ENCODE measurements around the gene TYSND1.

TYSND1 gene

GRCh38 chr10:70096705-70097420 lies 49.6 kb downstream of the TYSND1 start:
- Histone ChIP-seq H3K9ac (ENCODE audit: low read depth, low read length, poor library complexity) (no peak overlapping the region), H2BK15ac (ENCODE audit: low read length) (no peak overlapping the region), H3K27me3 (ENCODE audit: control insufficient read depth in 3 of 3, insufficient read depth in 3 of 3, low read depth in 1 of 3, low read length in 3 of 3) (no peaks in the 10 kb centered on the region), H2BK12ac (ENCODE audit: low read length) (no peak overlapping the region), H3K4me3 (ENCODE audit: low read length in 2 of 2) (no peak overlapping the region), H3K14ac (ENCODE audit: low read length) (no peak overlapping the region), H3K36me3 (replicated peaks in 1 of 2; ENCODE audit: control insufficient read depth in 2 of 2, insufficient read depth in 2 of 2, low read length in 2 of 2) (peaks cover 53 to 98% of the 10 kb centered on the region in 2 donors), H2AK5ac (ENCODE audit: low read depth, low read length) (no peak overlapping the region), H3K79me1 (ENCODE audit: low read depth, low read length) (no peaks in the 10 kb centered on the region), H3K23ac (ENCODE audit: low read depth, low read length, poor library complexity) (no peak overlapping the region), H3K18ac (ENCODE audit: low read length) (no peak overlapping the region), H3K9me3 (replicated peaks in 1 of 2; ENCODE audit: control insufficient read depth in 2 of 2, insufficient read depth in 1 of 2, low read depth in 1 of 2, low read length in 2 of 2) (no peaks in the 10 kb centered on the region), H2BK120ac (ENCODE audit: low read depth, low read length) (no peak overlapping the region), H2BK5ac (ENCODE audit: low read length) (no peak overlapping the region), H4K8ac (ENCODE audit: low read depth, low read length) (no peak overlapping the region), H3K4me2 (ENCODE audit: insufficient read depth, low read length, poor library complexity, severe bottlenecking) (no peak overlapping the region), H4K91ac (ENCODE audit: low read depth, low read length, poor library complexity) (no peak overlapping the region), H3K4me1 (ENCODE audit: control insufficient read depth in 2 of 2, insufficient read depth in 1 of 2, low read depth in 1 of 2, low read length in 2 of 2) (no peaks in the 10 kb centered on the region), H2AFZ (ENCODE audit: low read length) (no peak overlapping the region), H3K27ac (replicated peaks; ENCODE audit: low read length) (no peak overlapping the region), H3K4ac (ENCODE audit: low read length) (no peak overlapping the region)
- no CpG with 5 or more reads among the region's 5 CpGs for WGBS, 2 donors (ENCODE audit: extremely low coverage in 2 of 2, insufficient read length in 2 of 2, insufficient replicate concordance in 1 of 2)
- no peak for DNase-seq (ENCODE audit: low spot score)

- Histone ChIP-seq H3K23ac (ENCODE audit: low read depth, low read length, poor library complexity) (no peak overlapping the region), H3K36me3 (replicated peaks in 1 of 2; ENCODE audit: control insufficient read depth in 2 of 2, insufficient read depth in 2 of 2, low read length in 2 of 2) (peaks cover 54 to 98% of the 10 kb centered on the region in 2 donors), H3K4me1 (ENCODE audit: control insufficient read depth in 2 of 2, insufficient read depth in 1 of 2, low read depth in 1 of 2, low read length in 2 of 2) (no peaks in the 10 kb centered on the region), H2BK12ac (ENCODE audit: low read length) (no peak overlapping the region), H3K14ac (ENCODE audit: low read length) (no peak overlapping the region), H3K4me2 (ENCODE audit: insufficient read depth, low read length, poor library complexity, severe bottlenecking) (no peak overlapping the region), H3K9me3 (replicated peaks in 1 of 2; ENCODE audit: control insufficient read depth in 2 of 2, insufficient read depth in 1 of 2, low read depth in 1 of 2, low read length in 2 of 2) (no peaks in the 10 kb centered on the region), H3K18ac (ENCODE audit: low read length) (no peak overlapping the region), H3K79me1 (ENCODE audit: low read depth, low read length) (no peaks in the 10 kb centered on the region), H2AK5ac (ENCODE audit: low read depth, low read length) (no peak overlapping the region), H4K91ac (ENCODE audit: low read depth, low read length, poor library complexity) (no peak overlapping the region), H2AFZ (ENCODE audit: low read length) (no peak overlapping the region), H2BK120ac (ENCODE audit: low read depth, low read length) (no peak overlapping the region), H3K9ac (ENCODE audit: low read depth, low read length, poor library complexity) (no peak overlapping the region), H2BK5ac (ENCODE audit: low read length) (no peak overlapping the region), H3K4ac (ENCODE audit: low read length) (no peak overlapping the region), H3K27me3 (ENCODE audit: control insufficient read depth in 3 of 3, insufficient read depth in 3 of 3, low read depth in 1 of 3, low read length in 3 of 3) (no peaks in the 10 kb centered on the region), H3K4me3 (ENCODE audit: low read length in 2 of 2) (no peak overlapping the region), H3K27ac (replicated peaks; ENCODE audit: low read length) (no peak overlapping the region), H2BK15ac (ENCODE audit: low read length) (no peak overlapping the region), H4K8ac (ENCODE audit: low read depth, low read length) (no peak overlapping the region)
- no peak for DNase-seq (ENCODE audit: low spot score)
- no CpG with 5 or more reads among the region's 6 CpGs for WGBS, 2 donors (ENCODE audit: extremely low coverage in 2 of 2, insufficient read length in 2 of 2, insufficient replicate concordance in 1 of 2)
Observed at GRCh38 chr10:70096016-70096704, 50.3 kb downstream of the TYSND1 start.

- Histone ChIP-seq H2BK15ac (ENCODE audit: low read length) (no peak overlapping the region), H3K9ac (ENCODE audit: low read depth, low read length, poor library complexity) (no peak overlapping the region), H2AFZ (ENCODE audit: low read length) (no peak overlapping the region), H3K4me2 (ENCODE audit: insufficient read depth, low read length, poor library complexity, severe bottlenecking) (no peak overlapping the region), H3K79me1 (ENCODE audit: low read depth, low read length) (no peaks in the 10 kb centered on the region), H3K4me1 (ENCODE audit: control insufficient read depth in 2 of 2, insufficient read depth in 1 of 2, low read depth in 1 of 2, low read length in 2 of 2) (no peaks in the 10 kb centered on the region), H3K27ac (replicated peaks; ENCODE audit: low read length) (no peak overlapping the region), H3K27me3 (ENCODE audit: control insufficient read depth in 3 of 3, insufficient read depth in 3 of 3, low read depth in 1 of 3, low read length in 3 of 3) (no peaks in the 10 kb centered on the region), H4K8ac (ENCODE audit: low read depth, low read length) (no peak overlapping the region), H3K4me3 (ENCODE audit: low read length in 2 of 2) (no peak overlapping the region), H3K23ac (ENCODE audit: low read depth, low read length, poor library complexity) (no peak overlapping the region), H3K9me3 (replicated peaks in 1 of 2; ENCODE audit: control insufficient read depth in 2 of 2, insufficient read depth in 1 of 2, low read depth in 1 of 2, low read length in 2 of 2) (no peaks in the 10 kb centered on the region), H4K91ac (ENCODE audit: low read depth, low read length, poor library complexity) (no peak overlapping the region), H2BK120ac (ENCODE audit: low read depth, low read length) (no peak overlapping the region), H2BK12ac (ENCODE audit: low read length) (no peak overlapping the region), H3K36me3 (replicated peaks in 1 of 2; ENCODE audit: control insufficient read depth in 2 of 2, insufficient read depth in 2 of 2, low read length in 2 of 2) (peaks cover 48 to 98% of the 10 kb centered on the region in 2 donors), H3K18ac (ENCODE audit: low read length) (no peak overlapping the region), H3K14ac (ENCODE audit: low read length) (no peak overlapping the region), H2BK5ac (ENCODE audit: low read length) (no peak overlapping the region), H2AK5ac (ENCODE audit: low read depth, low read length) (no peak overlapping the region), H3K4ac (ENCODE audit: low read length) (no peak overlapping the region)
- DNase-seq (ENCODE audit: low spot score) = no peak
- WGBS, 2 donors (ENCODE audit: extremely low coverage in 2 of 2, insufficient read length in 2 of 2, insufficient replicate concordance in 1 of 2) = no CpG with 5 or more reads among the region's 2 CpGs
Observed at GRCh38 chr10:70094250-70094649, 52.2 kb downstream of the TYSND1 start.

GRCh38 chr10:70093335-70093944 lies 53.1 kb downstream of the TYSND1 start:
- no peak for DNase-seq (ENCODE audit: low spot score)
- Histone ChIP-seq H3K27ac (replicated peaks; ENCODE audit: low read length) (no peak overlapping the region), H3K4me2 (ENCODE audit: insufficient read depth, low read length, poor library complexity, severe bottlenecking) (no peak overlapping the region), H3K4me1 (ENCODE audit: control insufficient read depth in 2 of 2, insufficient read depth in 1 of 2, low read depth in 1 of 2, low read length in 2 of 2) (no peaks in the 10 kb centered on the region), H3K14ac (ENCODE audit: low read length) (no peak overlapping the region), H3K4me3 (ENCODE audit: low read length in 2 of 2) (no peak overlapping the region), H3K9me3 (replicated peaks in 1 of 2; ENCODE audit: control insufficient read depth in 2 of 2, insufficient read depth in 1 of 2, low read depth in 1 of 2, low read length in 2 of 2) (no peaks in the 10 kb centered on the region), H3K18ac (ENCODE audit: low read length) (no peak overlapping the region), H2BK120ac (ENCODE audit: low read depth, low read length) (no peak overlapping the region), H2BK5ac (ENCODE audit: low read length) (no peak overlapping the region), H2BK15ac (ENCODE audit: low read length) (no peak overlapping the region), H4K91ac (ENCODE audit: low read depth, low read length, poor library complexity) (no peak overlapping the region), H3K27me3 (ENCODE audit: control insufficient read depth in 3 of 3, insufficient read depth in 3 of 3, low read depth in 1 of 3, low read length in 3 of 3) (no peaks in the 10 kb centered on the region), H2BK12ac (ENCODE audit: low read length) (no peak overlapping the region), H3K9ac (ENCODE audit: low read depth, low read length, poor library complexity) (no peak overlapping the region), H2AFZ (ENCODE audit: low read length) (no peak overlapping the region), H2AK5ac (ENCODE audit: low read depth, low read length) (no peak overlapping the region), H3K79me1 (ENCODE audit: low read depth, low read length) (no peaks in the 10 kb centered on the region), H3K23ac (ENCODE audit: low read depth, low read length, poor library complexity) (no peak overlapping the region), H4K8ac (ENCODE audit: low read depth, low read length) (no peak overlapping the region), H3K36me3 (replicated peaks in 1 of 2; ENCODE audit: control insufficient read depth in 2 of 2, insufficient read depth in 2 of 2, low read length in 2 of 2) (peaks cover 45 to 97% of the 10 kb centered on the region in 2 donors), H3K4ac (ENCODE audit: low read length) (no peak overlapping the region)
- no CpG with 5 or more reads among the region's 9 CpGs for WGBS, 2 donors (ENCODE audit: extremely low coverage in 2 of 2, insufficient read length in 2 of 2, insufficient replicate concordance in 1 of 2)

Data from neuronal stem cell (in vitro differentiated cells).